GM12878 (cell line): ENCODE measurements around the gene BTBD8.

Experiments
- JUNB ChIP-seq: IDR thresholded peaks from 2 replicates; pipeline ENCODE4 v1.6.1; 2016; ENCODE audit warnings: antibody characterized with exemption, mild to moderate bottlenecking
- MTA3 ChIP-seq: IDR thresholded peaks from 2 replicates; pipeline ENCODE4 v1.6.1; 2012; ENCODE audit warnings: low read length, inconsistent platforms, borderline replicate concordance
- SIN3A ChIP-seq: IDR thresholded peaks from 2 replicates; pipeline ENCODE4 v1.6.1; 2012; ENCODE audit warnings: low read depth, low read length, improper control_type of control experiment
- TF ChIP-seq, protein P1 (sequence below): IDR thresholded peaks from 2 replicates; pipeline ENCODE4 v1.6.1; 2012; ENCODE audit warnings: mild to moderate bottlenecking, low read depth, low read length

DNA sequence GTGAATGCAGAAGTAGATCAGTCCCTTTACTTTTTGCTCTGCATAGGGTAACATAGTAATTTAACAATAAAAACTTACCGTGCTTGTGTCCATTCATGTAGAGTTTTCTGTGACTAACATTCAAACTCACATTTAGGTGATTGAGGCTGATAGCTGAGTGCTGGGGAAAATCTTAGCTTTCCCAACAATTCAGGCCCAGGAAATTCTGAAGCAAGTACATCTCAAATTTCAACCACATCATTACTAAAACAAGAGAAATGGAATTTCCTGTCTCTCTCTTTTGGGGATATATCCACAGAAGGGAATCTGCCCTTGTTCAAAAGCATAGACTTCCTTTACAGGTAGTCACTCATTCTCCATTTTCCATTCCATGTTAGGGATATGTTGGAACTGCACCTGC, 104.5 kb downstream of the BTBD8 start:
- TF ChIP-seq JUNB (no peak), MTA3 (no peak), SIN3A (no peak)
- TF ChIP-seq, protein P1, sequence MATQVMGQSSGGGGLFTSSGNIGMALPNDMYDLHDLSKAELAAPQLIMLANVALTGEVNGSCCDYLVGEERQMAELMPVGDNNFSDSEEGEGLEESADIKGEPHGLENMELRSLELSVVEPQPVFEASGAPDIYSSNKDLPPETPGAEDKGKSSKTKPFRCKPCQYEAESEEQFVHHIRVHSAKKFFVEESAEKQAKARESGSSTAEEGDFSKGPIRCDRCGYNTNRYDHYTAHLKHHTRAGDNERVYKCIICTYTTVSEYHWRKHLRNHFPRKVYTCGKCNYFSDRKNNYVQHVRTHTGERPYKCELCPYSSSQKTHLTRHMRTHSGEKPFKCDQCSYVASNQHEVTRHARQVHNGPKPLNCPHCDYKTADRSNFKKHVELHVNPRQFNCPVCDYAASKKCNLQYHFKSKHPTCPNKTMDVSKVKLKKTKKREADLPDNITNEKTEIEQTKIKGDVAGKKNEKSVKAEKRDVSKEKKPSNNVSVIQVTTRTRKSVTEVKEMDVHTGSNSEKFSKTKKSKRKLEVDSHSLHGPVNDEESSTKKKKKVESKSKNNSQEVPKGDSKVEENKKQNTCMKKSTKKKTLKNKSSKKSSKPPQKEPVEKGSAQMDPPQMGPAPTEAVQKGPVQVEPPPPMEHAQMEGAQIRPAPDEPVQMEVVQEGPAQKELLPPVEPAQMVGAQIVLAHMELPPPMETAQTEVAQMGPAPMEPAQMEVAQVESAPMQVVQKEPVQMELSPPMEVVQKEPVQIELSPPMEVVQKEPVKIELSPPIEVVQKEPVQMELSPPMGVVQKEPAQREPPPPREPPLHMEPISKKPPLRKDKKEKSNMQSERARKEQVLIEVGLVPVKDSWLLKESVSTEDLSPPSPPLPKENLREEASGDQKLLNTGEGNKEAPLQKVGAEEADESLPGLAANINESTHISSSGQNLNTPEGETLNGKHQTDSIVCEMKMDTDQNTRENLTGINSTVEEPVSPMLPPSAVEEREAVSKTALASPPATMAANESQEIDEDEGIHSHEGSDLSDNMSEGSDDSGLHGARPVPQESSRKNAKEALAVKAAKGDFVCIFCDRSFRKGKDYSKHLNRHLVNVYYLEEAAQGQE: no peak
